Left lung (tissue), 10 donors: ENCODE results near the gene PIGV. TPM values are rescaled to one million over a fixed set of nuclear protein-coding genes. Genes with fewer than 3 reads are reported as not detected.

Experiments
- ATAC-seq: fragments of 200-7000 bp; cut with Tn5 transposase; one replicate; pipeline ENCODE4 v1.9.1; 2020; ENCODE audit warnings: moderate library complexity
- DNase-seq, 4 donors: peaks; one replicate each; pipeline ENCODE4 v3.0.0-alpha.2; 2013 to 2020
- H3K27ac ChIP-seq, 2 donors: fragments of 200-600 bp; sonication (generic) in 1 of 2; one replicate each; pipeline versions ENCODE4 v1.5.0 to v1.8.0; 2020 to 2021
- H3K27me3 ChIP-seq, 2 donors: fragments of 200-600 bp; sonication (generic) in 1 of 2; one replicate each; pipeline versions ENCODE4 v1.5.0 to v1.8.0; 2020 to 2021
- H3K36me3 ChIP-seq, 2 donors: fragments of 200-600 bp; sonication (generic) in 1 of 2; one replicate each; pipeline versions ENCODE4 v1.5.0 to v1.8.0; 2020 to 2021
- H3K4me1 ChIP-seq, 2 donors: fragments of 200-600 bp; one replicate each; pipeline ENCODE4 v1.8.0; 2021
- H3K4me3 ChIP-seq, 2 donors: fragments of 200-600 bp; sonication (generic) in 1 of 2; one replicate each; pipeline versions ENCODE4 v1.5.0 to v1.8.0; 2020 to 2021; ENCODE audit warnings: mild to moderate bottlenecking in 1 of 2
- H3K9me3 ChIP-seq, 2 donors: fragments of 200-600 bp; sonication (generic) in 1 of 2; one replicate each; pipeline versions ENCODE4 v1.5.0 to v1.8.0; 2020 to 2021
- CTCF ChIP-seq, 2 donors: fragments of 200-600 bp; sonication (generic) in 1 of 2; IDR thresholded peaks; one replicate each; pipeline versions ENCODE4 v1.5.0 to v1.8.0; 2021; ENCODE audit warnings: antibody characterized with exemption in 2 of 2
- intact Hi-C, 2 donors: fragments of 100-400 bp; cut with DNase I; formaldehyde crosslinking; loops; one replicate each; pipeline versions ENCODE4 v1.11.2 to v1.14.2; 2022
- polyA plus RNA-seq, 6 donors: library from polyadenylated mRNA; unstranded; fragments of 120-200 nt; gene quantifications; one replicate each; pipeline ENCODE4 v1.2.1, GENCODE V29; 2013; ENCODE audit not compliant: insufficient read length in 6 of 6
- total RNA-seq, 2 donors: library from RNA; stranded (reverse); fragmentation: NEBNext Ultra II Directional; extraction: Animal tissue kit (Norgen Biotek cat#: 25700); gene quantifications; one replicate each; pipeline ENCODE4 v1.2.1, GENCODE V29; 2021
- donor health status: DM: no; HTN: yes; CAD: no.
- donor health status: DM: no; HTN: no; CAD: no.

Gene PIGV
- total and polyA plus RNA-seq, 8 donors: 14.5 to 18.0 (median 16.0) TPM

DNA sequence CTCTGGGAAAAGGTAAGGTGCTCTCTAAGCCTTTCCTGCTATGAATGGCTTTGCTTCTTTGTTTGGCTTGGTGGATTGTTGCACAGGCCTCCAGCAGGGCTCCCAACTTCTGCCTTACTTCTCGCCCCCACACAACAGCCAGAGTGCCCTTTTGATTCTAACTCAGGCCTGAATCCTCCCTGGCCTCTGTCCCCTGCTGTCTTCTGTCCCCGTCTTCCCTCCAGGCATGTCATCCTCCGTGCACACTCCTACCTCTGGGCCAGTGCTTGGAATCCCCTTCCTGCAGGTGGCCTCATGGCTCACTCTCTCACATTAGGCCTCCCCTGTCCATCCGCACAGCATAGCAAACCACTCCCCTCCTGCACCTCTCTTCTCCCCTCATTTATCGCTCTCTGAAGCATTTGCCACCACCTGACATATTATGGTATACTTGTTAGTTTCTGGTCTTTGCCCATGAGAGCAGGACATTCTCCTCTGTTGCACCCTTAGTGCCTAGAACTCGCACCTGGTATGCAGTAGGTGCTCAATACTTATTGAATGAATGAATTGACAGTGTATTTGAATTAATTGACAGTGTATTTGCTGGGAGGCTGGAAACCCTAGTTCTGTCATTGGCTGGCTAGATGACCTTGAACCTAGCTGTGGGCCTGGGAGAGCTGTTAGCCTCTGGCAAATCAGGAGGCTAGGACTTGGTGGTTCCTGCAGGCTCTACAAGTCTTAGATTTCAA is 41.6 kb downstream of the PIGV start:
- peaks cover 0 to 27% of the 10 kb centered on the region in 2 donors for H3K36me3 ChIP-seq
- intact Hi-C loops: no loop called here
- no peaks in the 10 kb centered on the region for H3K9me3 ChIP-seq
- peak overlapping the region; percentile 13 to 75 for H3K27ac ChIP-seq
- H3K4me3 ChIP-seq: peak overlapping the region in 1 of 2 donors; percentile 65
- DNase-seq (no peak), ATAC-seq (no peak)
- H3K27me3 ChIP-seq: no peaks in the 10 kb centered on the region
- peaks cover 14 to 81% of the 10 kb centered on the region in 2 donors for H3K4me1 ChIP-seq
- no peak for TF ChIP-seq CTCF (IDR thresholded peaks at IDR 0.05)

GRCh38 chr1:26831059-26831458 is 43.3 kb downstream of the PIGV start:
- Histone ChIP-seq H3K27me3 (no peaks in the 10 kb centered on the region), H3K9me3 (no peaks in the 10 kb centered on the region), H3K36me3 (peaks cover 0 to 44% of the 10 kb centered on the region in 2 donors), H3K4me3 (no peak overlapping the region), H3K27ac (peak overlapping the region in 1 of 2 donors; percentile 85), H3K4me1 (peaks cover 12 to 79% of the 10 kb centered on the region in 2 donors)
- ATAC-seq: no peak
- TF ChIP-seq CTCF (IDR thresholded peaks at IDR 0.05): no peak
- DNase-seq: no peak
- intact Hi-C loops: no loop called here

- DNase-seq (no peak), ATAC-seq (peak; percentile 24)
- Histone ChIP-seq H3K27ac (peak overlapping the region in 1 of 2 donors; percentile 85), H3K4me3 (no peak overlapping the region), H3K27me3 (no peaks in the 10 kb centered on the region), H3K4me1 (peaks cover 11 to 76% of the 10 kb centered on the region in 2 donors), H3K9me3 (no peaks in the 10 kb centered on the region), H3K36me3 (peaks cover 0 to 50% of the 10 kb centered on the region in 2 donors)
- no peak for TF ChIP-seq CTCF (IDR thresholded peaks at IDR 0.05)
- intact Hi-C loops: no loop called here
Measured at GRCh38 chr1:26831546-26832248, 43.9 kb downstream of the PIGV start.

GRCh38 chr1:26832249-26832960 is 44.7 kb downstream of the PIGV start:
- peaks cover 9 to 73% of the 10 kb centered on the region in 2 donors for H3K4me1 ChIP-seq
- intact Hi-C loops: no loop called here
- DNase-seq (no peak), ATAC-seq (no peak)
- TF ChIP-seq CTCF (IDR thresholded peaks at IDR 0.05): no peak
- no peak overlapping the region for H3K4me3 ChIP-seq
- H3K36me3 ChIP-seq: peaks cover 0 to 51% of the 10 kb centered on the region in 2 donors
- no peaks in the 10 kb centered on the region for H3K9me3 ChIP-seq
- no peaks in the 10 kb centered on the region for H3K27me3 ChIP-seq
- H3K27ac ChIP-seq: peak overlapping the region in 1 of 2 donors; percentile 85
